GM23248 (cell line): Measurements from ENCODE around the gene GXYLT2. TPM values are rescaled to one million over a fixed set of nuclear protein-coding genes. Genes with fewer than 3 reads are reported as not detected.
"Not testable (repeated sequence)": the region's sequence is repeated elsewhere in the genome, so short reads cannot be mapped to it uniquely, and the experiment has no call there.

Source experiments
- DNase-seq: peaks from one replicate; pipeline ENCODE4 v3.0.0-alpha.2; 2015
- H2AFZ ChIP-seq: fragments of 200-600 bp; sonication (generic); 2 replicates; pipeline ENCODE4 v1.6.1; 2016; ENCODE audit warnings: antibody characterized with exemption
- H3F3A ChIP-seq: fragments of 200-600 bp; sonication (generic); 2 replicates; pipeline ENCODE4 v1.6.1; 2016; ENCODE audit warnings: mild to moderate bottlenecking, antibody characterized with exemption, mixed run types; ENCODE audit not compliant: insufficient read depth
- H3K27ac ChIP-seq: fragments of 200-600 bp; sonication (generic); 2 replicates; pipeline ENCODE4 v1.5.1; 2016; ENCODE audit warnings: mild to moderate bottlenecking
- H3K27me3 ChIP-seq: fragments of 200-600 bp; sonication (generic); replicated peaks from 2 replicates; pipeline ENCODE4 v1.6.1; 2016; ENCODE audit warnings: mild to moderate bottlenecking; ENCODE audit not compliant: insufficient read depth
- H3K36me3 ChIP-seq: fragments of 200-600 bp; sonication (generic); 2 replicates; pipeline ENCODE4 v1.6.1; 2016; ENCODE audit warnings: low read depth, mild to moderate bottlenecking
- H3K4me1 ChIP-seq: fragments of 200-600 bp; sonication (generic); 2 replicates; pipeline ENCODE4 v1.6.1; 2016; ENCODE audit warnings: mild to moderate bottlenecking; ENCODE audit not compliant: insufficient read depth
- H3K4me2 ChIP-seq: fragments of 200-600 bp; sonication (generic); one replicate; pipeline ENCODE4 v1.6.1; 2016; ENCODE audit warnings: mild to moderate bottlenecking; ENCODE audit not compliant: unreplicated experiment
- H3K4me3 ChIP-seq: fragments of 200-600 bp; sonication (generic); 2 replicates; pipeline ENCODE4 v1.5.1; 2016; ENCODE audit warnings: mild to moderate bottlenecking
- H3K79me2 ChIP-seq: fragments of 200-600 bp; sonication (generic); 2 replicates; pipeline ENCODE4 v1.6.1; 2016; ENCODE audit warnings: mild to moderate bottlenecking; ENCODE audit not compliant: insufficient read depth
- H3K9ac ChIP-seq: fragments of 200-600 bp; sonication (generic); 2 replicates; pipeline ENCODE4 v1.6.1; 2016; ENCODE audit warnings: mild to moderate bottlenecking
- H3K9me2 ChIP-seq: fragments of 200-600 bp; sonication (generic); 2 replicates; pipeline ENCODE4 v1.6.1; 2016; ENCODE audit warnings: mixed run types, mild to moderate bottlenecking, moderate library complexity; ENCODE audit not compliant: insufficient read depth
- H3K9me3 ChIP-seq: fragments of 200-600 bp; sonication (generic); one replicate; pipeline ENCODE4 v1.6.1; 2017; ENCODE audit warnings: low read depth
- H4K20me1 ChIP-seq: fragments of 200-600 bp; sonication (generic); 2 replicates; pipeline ENCODE4 v1.6.0; 2016; ENCODE audit not compliant: insufficient read depth
- EZH2 ChIP-seq: fragments of 200-600 bp; sonication (generic); IDR thresholded peaks from 2 replicates; pipeline ENCODE4 v1.6.1; 2018; ENCODE audit warnings: antibody characterized with exemption, mild to moderate bottlenecking; ENCODE audit not compliant: insufficient read depth, poor library complexity, severe bottlenecking
- EZH2phosphoT487 ChIP-seq: fragments of 200-600 bp; sonication (generic); IDR thresholded peaks from 2 replicates; pipeline ENCODE4 v1.6.1; 2018; ENCODE audit warnings: antibody characterized with exemption, moderate library complexity, mild to moderate bottlenecking, low read depth; ENCODE audit not compliant: insufficient read depth
- WGBS, 2 experiments: methylation state at CpG; one replicate each; pipeline ENCODE4 v1.1.6; 2015 to 2017; ENCODE audit warnings: low lambda C conversion rate in 2 of 2, low coverage in 1 of 2; ENCODE audit errors: missing lambda C conversion rate in 2 of 2; 5-methylcytosine and 5-hydroxymethylcytosine counted together
- in situ Hi-C: fragments of 300-500 bp; cut with MboI; formaldehyde crosslinking; loops from 2 replicates; pipeline ENCODE4 v1.15.0; 2020
- polyA plus RNA-seq: library from polyadenylated mRNA; unstranded; fragments of >200 nt; fragmentation: Nextera tagmentation; extraction: Ambion mirVana; gene quantifications from 2 replicates; pipeline ENCODE4 v1.2.1, GENCODE V29; 2016
- total RNA-seq: library from RNA; depleted of rRNA; stranded (reverse); fragments of >200 nt; shearing (Covaris generic); gene quantifications from 2 replicates; pipeline ENCODE4 v1.2.3, GENCODE V29; 2014

The GXYLT2 gene
- total and polyA plus RNA-seq, 2 experiments from 2014 or later: 1.2 to 13.2 TPM

DNA sequence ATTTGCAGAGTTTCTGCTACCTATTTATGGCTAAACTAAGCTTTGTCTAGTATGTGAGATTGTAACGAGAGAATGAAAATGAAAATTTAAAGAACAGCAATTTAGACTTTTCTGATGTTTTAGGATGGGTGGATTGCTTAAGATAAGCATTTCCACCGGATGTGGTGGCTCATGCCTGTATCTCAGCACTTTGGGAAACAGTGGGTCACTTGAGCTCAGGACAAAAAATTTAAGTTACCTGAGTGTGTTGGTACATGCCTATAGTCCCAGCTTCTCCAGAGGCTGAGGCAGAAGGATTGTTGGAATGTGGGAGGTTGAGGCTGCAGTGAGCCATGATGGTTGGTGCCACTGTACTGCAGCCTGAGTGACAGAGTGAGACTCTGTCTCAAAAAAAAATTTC is 112.1 kb downstream of the GXYLT2 start:
- Histone ChIP-seq H4K20me1 (peaks cover 15% of the 10 kb centered on the region; the same call in 1 of the 2 replicates), H3K27ac (peak overlapping the region; percentile 74; the same call in 1 of the 2 replicates), H3K9me2 (no peaks in the 10 kb centered on the region), H3K9me3 (no peaks in the 10 kb centered on the region), H3K4me3 (peak overlapping the region; percentile 85), H3K4me2 (peak overlapping the region; percentile 97), H3F3A (peaks cover 33% of the 10 kb centered on the region), H3K4me1 (peaks cover 40% of the 10 kb centered on the region), H3K9ac (peak overlapping the region; percentile 86), H3K36me3 (peaks cover 8% of the 10 kb centered on the region), H3K27me3 (no peaks in the 10 kb centered on the region), H3K79me2 (peaks cover 81% of the 10 kb centered on the region), H2AFZ (no peak overlapping the region)
- no peak for DNase-seq
- TF ChIP-seq EZH2phosphoT487 (no peak), EZH2 (no peak)
- 88 to 98% methylated on average over 2 of the region's 2 CpGs for WGBS, 2 experiments
- in situ Hi-C loops: no loop called here

DNA sequence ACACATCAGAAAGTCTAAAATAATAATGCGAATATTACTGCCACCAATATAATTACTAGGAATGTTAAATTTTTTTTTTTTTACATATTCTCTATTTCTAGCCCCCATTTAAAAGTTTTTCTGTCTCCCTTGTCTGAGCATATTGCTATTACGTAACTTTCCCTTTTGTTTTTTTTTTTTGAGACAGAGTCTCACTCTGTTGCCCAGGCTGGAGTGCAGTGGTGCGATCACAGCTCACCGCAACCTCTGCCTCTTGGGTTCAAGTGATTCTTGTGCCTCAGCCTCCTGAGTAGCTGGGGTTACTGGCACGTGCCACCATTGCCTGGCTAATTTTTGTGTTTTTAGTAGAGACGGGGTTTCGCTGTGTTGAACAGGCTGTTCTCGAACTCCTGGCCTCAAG is 115.2 kb downstream of the GXYLT2 start:
- H3K27me3 ChIP-seq, H3K4me3 ChIP-seq, H3K4me2 ChIP-seq, H3K9ac ChIP-seq, H2AFZ ChIP-seq, H3K9me2 ChIP-seq, H3K9me3 ChIP-seq, DNase-seq, in situ Hi-C loops: not testable (repeated sequence)
- peaks cover 100% of the 10 kb centered on the region for H3K79me2 ChIP-seq
- peaks cover 39% of the 10 kb centered on the region for H3F3A ChIP-seq
- 88 to 90% methylated on average over 8 of the region's 8 CpGs for WGBS, 2 experiments
- peaks cover 15% of the 10 kb centered on the region; the same call in 1 of the 2 replicates for H4K20me1 ChIP-seq
- peaks cover 38% of the 10 kb centered on the region for H3K4me1 ChIP-seq
- H3K27ac ChIP-seq: peak overlapping the region; percentile 74
- H3K36me3 ChIP-seq: peaks cover 19% of the 10 kb centered on the region

DNA sequence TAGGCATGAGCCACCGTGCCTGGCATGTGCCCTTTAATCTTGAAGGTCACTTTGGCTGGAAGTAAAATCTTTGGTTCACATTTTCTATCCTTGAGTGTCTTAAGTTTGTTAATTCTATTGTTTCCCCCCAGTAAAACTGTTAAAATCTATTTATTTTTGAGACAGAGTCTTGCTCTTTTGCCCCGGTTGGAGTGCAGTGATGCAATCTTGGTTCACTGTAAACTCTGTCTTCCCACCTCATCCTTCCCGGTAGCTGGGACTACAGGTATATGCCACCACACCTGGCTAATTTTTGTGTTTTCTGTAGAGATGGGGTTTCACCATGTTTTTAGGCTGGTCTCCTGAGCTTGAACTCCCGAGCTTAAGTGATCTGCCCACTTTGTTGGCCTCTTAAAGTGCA is 116.5 kb downstream of the GXYLT2 start:
- H3K9me3 ChIP-seq: no peaks in the 10 kb centered on the region
- peaks cover 39% of the 10 kb centered on the region for H3K4me1 ChIP-seq
- WGBS, 2 experiments: 95 to 98% methylated on average over 4 of the region's 4 CpGs
- no peak overlapping the region for H3K4me2 ChIP-seq
- H3K9me2 ChIP-seq: no peaks in the 10 kb centered on the region
- no peak overlapping the region for H3K9ac ChIP-seq
- peaks cover 30% of the 10 kb centered on the region for H3F3A ChIP-seq
- no peak for DNase-seq
- no peak overlapping the region for H3K4me3 ChIP-seq
- in situ Hi-C loops: no loop called here
- H4K20me1 ChIP-seq: peaks cover 4% of the 10 kb centered on the region; the same call in 1 of the 2 replicates
- H3K36me3 ChIP-seq: peaks cover 18% of the 10 kb centered on the region; the same call in 1 of the 2 replicates
- no peak overlapping the region for H3K27ac ChIP-seq
- H2AFZ ChIP-seq: no peak overlapping the region
- TF ChIP-seq EZH2phosphoT487 (no peak), EZH2 (no peak)
- H3K27me3 ChIP-seq: no peaks in the 10 kb centered on the region
- H3K79me2 ChIP-seq: peaks cover 100% of the 10 kb centered on the region

DNA sequence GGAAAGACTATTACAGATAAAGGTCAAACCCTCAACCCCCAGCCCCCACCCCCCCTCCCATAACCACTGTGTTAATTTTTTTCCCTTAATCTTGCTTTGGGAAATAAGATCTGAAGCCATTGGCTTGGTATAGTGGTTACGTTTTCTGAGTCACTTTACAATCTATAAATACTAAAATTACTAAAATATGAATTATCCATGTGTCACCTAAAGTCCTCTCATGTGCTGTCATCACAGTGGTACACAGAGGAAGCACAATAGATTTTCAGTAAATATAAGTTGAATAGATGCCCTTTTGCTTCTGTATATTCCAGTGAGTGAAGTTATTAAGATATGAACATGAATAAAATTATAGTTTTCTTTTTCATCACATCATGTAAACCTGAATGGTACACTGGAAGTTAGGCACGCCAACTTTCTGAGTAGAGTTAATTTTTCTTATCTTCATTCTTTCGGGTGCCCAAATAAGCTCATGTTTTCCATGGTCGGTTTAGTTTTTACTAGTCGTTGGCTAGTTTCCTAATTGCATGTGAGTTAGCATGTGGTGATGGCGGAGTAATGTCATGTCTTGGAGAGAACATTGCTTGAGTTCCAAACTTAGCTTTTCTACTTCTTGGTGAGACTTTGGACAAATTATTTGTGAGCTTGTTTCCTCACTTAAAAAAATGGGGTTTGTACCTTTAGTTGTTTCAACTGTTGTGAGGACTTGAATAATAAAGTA is 120.3 kb downstream of the GXYLT2 start:
- Histone ChIP-seq H3K79me2 (peaks cover 100% of the 10 kb centered on the region), H3K36me3 (peaks cover 15% of the 10 kb centered on the region; the same call in 1 of the 2 replicates), H3F3A (peaks cover 9% of the 10 kb centered on the region; the same call in 1 of the 2 replicates), H3K27me3 (no peaks in the 10 kb centered on the region), H3K9ac (no peak overlapping the region), H3K9me2 (no peaks in the 10 kb centered on the region), H3K9me3 (no peaks in the 10 kb centered on the region), H2AFZ (no peak overlapping the region), H3K4me2 (no peak overlapping the region), H4K20me1 (peaks cover 17% of the 10 kb centered on the region), H3K4me1 (peaks cover 9% of the 10 kb centered on the region; the same call in 1 of the 2 replicates), H3K4me3 (no peak overlapping the region), H3K27ac (peak overlapping the region; percentile 19; the same call in 1 of the 2 replicates)
- in situ Hi-C loops: no loop called here
- DNase-seq: peak; percentile 35
- 34 to 36% methylated on average over 6 of the region's 6 CpGs for WGBS, 2 experiments
- TF ChIP-seq EZH2 (no peak), EZH2phosphoT487 (no peak)
